HepG2 (cell line): Measurements from ENCODE around the gene SYT8. TPM values are rescaled to one million over a fixed set of nuclear protein-coding genes. Genes with fewer than 3 reads are reported as not detected.
A peak's percentile ranks its signal among the peaks of the same experiment; 100 is the strongest.

ENCODE experiments used
- ATAC-seq: fragments of 200-7000 bp; cut with Tn5 transposase; 3 replicates; pipeline ENCODE4 v1.9.1; 2020; ENCODE audit warnings: mild to moderate bottlenecking, moderate library complexity
- BruUV-seq: library from RNA; stranded (reverse); fragments of 400-500 nt; replicated peaks from 2 replicates; lab custom pipeline; 2021; lab: Mats Ljungman, UMichigan
- CTCF ChIA-PET: fragments of 300-600 bp; formaldehyde crosslinking; extraction: SDS; loops from one replicate; lab custom pipeline; 2021; ENCODE audit warnings: low total read pairs, inconsistent platforms, low intra/inter-chr PET ratio; lab: Yijun Ruan, JAX
- POLR2A ChIA-PET: fragments of 350-600 bp; sonication (Branson Sonifier 250); formaldehyde crosslinking; loops from one replicate; lab custom pipeline; 2020; ENCODE audit warnings: antibody characterized with exemption, inconsistent platforms; lab: Yijun Ruan, JAX
- DNase-seq: peaks from one replicate; pipeline ENCODE4 v3.0.0-alpha.2; 2015; ENCODE audit warnings: low spot score
- FAIRE-seq: peaks from 3 replicates; lab custom pipeline; 2011; peaks lifted over from hg19 to GRCh38; lab: Jason Lieb, UNC
- H2AFZ ChIP-seq: one replicate; pipeline ENCODE4 v1.6.1; 2011; ENCODE audit warnings: low read length, inconsistent platforms
- H3K27ac ChIP-seq: fragments of 300-600 bp; 3 replicates; pipeline ENCODE4 v1.8.0; 2011; ENCODE audit warnings: mixed run types, mild to moderate bottlenecking, mixed read lengths, low read length, inconsistent platforms; ENCODE audit not compliant: insufficient read depth; ENCODE audit errors: extremely low read length
- H3K27me3 ChIP-seq, 2 experiments: fragments of 200-600 bp in 1 of 2; 2 replicates in 1 of 2; 3 replicates in 1 of 2; pipeline versions ENCODE4 v1.6.0 to v1.8.0; 2011; ENCODE audit warnings: low read length in 2 of 2, mild to moderate bottlenecking in 2 of 2, moderate library complexity in 2 of 2, inconsistent platforms in 1 of 2; ENCODE audit not compliant: insufficient read depth in 2 of 2, control insufficient read depth in 1 of 2
- H3K36me3 ChIP-seq, 2 experiments: fragments of 200-600 bp in 1 of 2; replicated peaks in 1 of 2; 2 replicates in 1 of 2; 3 replicates in 1 of 2; pipeline versions ENCODE4 v1.5.1 to v1.8.0; 2011; ENCODE audit warnings: low read length in 2 of 2, inconsistent platforms in 1 of 2; ENCODE audit not compliant: insufficient read depth in 2 of 2, control insufficient read depth in 1 of 2
- H3K4me1 ChIP-seq: 2 replicates; pipeline ENCODE4 v1.5.1; 2012; ENCODE audit warnings: low read length, inconsistent platforms; ENCODE audit not compliant: insufficient read depth
- H3K4me2 ChIP-seq: 2 replicates; pipeline ENCODE4 v1.6.0; 2011; ENCODE audit warnings: low read depth, low read length, inconsistent platforms
- H3K4me3 ChIP-seq, 3 experiments: fragments of 200-600 bp in 1 of 3; sonication (generic), shearing (Covaris generic) in 1 of 3; replicated peaks in 1 of 3; 2 replicates each; pipeline ENCODE4 v1.5.1; 2011 to 2016; ENCODE audit warnings: low read length in 3 of 3, inconsistent platforms in 2 of 3, low read depth in 2 of 3, mild to moderate bottlenecking in 2 of 3, control low read depth in 1 of 3, mixed read lengths in 1 of 3; ENCODE audit not compliant: insufficient read depth in 1 of 3
- H3K79me2 ChIP-seq: one replicate; pipeline ENCODE4 v1.6.1; 2011; ENCODE audit warnings: low read length, inconsistent platforms; ENCODE audit not compliant: insufficient read depth
- H3K9ac ChIP-seq: 2 replicates; pipeline ENCODE4 v1.6.0; 2011; ENCODE audit warnings: mild to moderate bottlenecking, low read depth, low read length, inconsistent platforms; ENCODE audit not compliant: insufficient read depth
- H3K9me3 ChIP-seq: 2 replicates; pipeline ENCODE4 v1.5.1; 2012; ENCODE audit warnings: mild to moderate bottlenecking, low read length
- H4K20me1 ChIP-seq: 2 replicates; pipeline ENCODE4 v1.6.0; 2011; ENCODE audit warnings: inconsistent platforms, mild to moderate bottlenecking, low read length, moderate library complexity; ENCODE audit not compliant: insufficient read depth
- HIVEP1 ChIP-seq: sonication (generic); formaldehyde crosslinking; IDR thresholded peaks from 2 replicates; pipeline ENCODE4 v1.4.0; 2020; ENCODE audit warnings: mild to moderate bottlenecking, missing genetic modification reagents
- MED8 ChIP-seq: sonication (generic); formaldehyde crosslinking; IDR thresholded peaks from 2 replicates; pipeline ENCODE4 v1.8.1; 2023; ENCODE audit warnings: mild to moderate bottlenecking, missing genetic modification reagents; ENCODE audit not compliant: insufficient replicate concordance
- RERE ChIP-seq: IDR thresholded peaks from 2 replicates; pipeline ENCODE4 v1.6.1; 2016; ENCODE audit warnings: low read depth, missing genetic modification reagents, missing compliant biosample characterization
- THRA ChIP-seq: sonication (generic); formaldehyde crosslinking; IDR thresholded peaks from 2 replicates; pipeline ENCODE4 v1.4.0; 2020; ENCODE audit warnings: missing genetic modification reagents, borderline replicate concordance
- ZNF713 ChIP-seq: sonication (generic); formaldehyde crosslinking; IDR thresholded peaks from 2 replicates; pipeline ENCODE4 v1.4.0; 2020; ENCODE audit warnings: mild to moderate bottlenecking, missing genetic modification reagents
- ZNF75D ChIP-seq: sonication (generic); formaldehyde crosslinking; IDR thresholded peaks from 2 replicates; pipeline ENCODE4 v1.8.1; 2023; ENCODE audit warnings: missing genetic modification reagents, mild to moderate bottlenecking, borderline replicate concordance
- WGBS: methylation state at CpG from one replicate; pipeline ENCODE4 v1.1.6; 2017; ENCODE audit warnings: low lambda C conversion rate; 5-methylcytosine and 5-hydroxymethylcytosine counted together
- in situ Hi-C: cut with HindIII; loops from 2 replicates; pipeline ENCODE4 v1.10.0; 2017; ENCODE audit warnings: low pct_unique_long_range_greater_than_20kb; ENCODE audit not compliant: extremely low pct_ligation_motif_present
- intact Hi-C: fragments of 100-400 bp; cut with micrococcal nuclease; formaldehyde crosslinking; loops from one replicate; pipeline ENCODE4 v1.10.0; 2022; ENCODE audit not compliant: unreplicated experiment
- polyA plus RNA-seq, 8 experiments: library from polyadenylated mRNA; depleted of rRNA in 3 of 8; stranded (reverse) in 7 of 8; unstranded in 1 of 8; fragments of >200 nt; fragmentation: Illumina TruSeq in 4 of 8; extraction: Trizol in 4 of 8; gene quantifications; 2 replicates each; pipeline versions ENCODE4 v1.2.1 to v1.2.3, GENCODE V29; 2011 to 2016; ENCODE audit warnings: low read depth in 4 of 8, missing spikeins in 1 of 8, mixed read lengths in 1 of 8; ENCODE audit not compliant: insufficient read depth in 1 of 8
- total RNA-seq, 5 experiments: library from RNA; depleted of rRNA; stranded (reverse); fragments of >200 nt; fragmentation: Illumina TruSeq; extraction: Trizol; gene quantifications; 2 replicates each; pipeline ENCODE4 v1.2.3, GENCODE V29; 2016; ENCODE audit warnings: low read depth in 1 of 5

SYT8 gene
- total and polyA plus RNA-seq, 2 of the 13 experiments (the other 11 are each of a cell fraction or from before 2014, with no cell fraction given): 0.60 to 2.3 TPM

DNA sequence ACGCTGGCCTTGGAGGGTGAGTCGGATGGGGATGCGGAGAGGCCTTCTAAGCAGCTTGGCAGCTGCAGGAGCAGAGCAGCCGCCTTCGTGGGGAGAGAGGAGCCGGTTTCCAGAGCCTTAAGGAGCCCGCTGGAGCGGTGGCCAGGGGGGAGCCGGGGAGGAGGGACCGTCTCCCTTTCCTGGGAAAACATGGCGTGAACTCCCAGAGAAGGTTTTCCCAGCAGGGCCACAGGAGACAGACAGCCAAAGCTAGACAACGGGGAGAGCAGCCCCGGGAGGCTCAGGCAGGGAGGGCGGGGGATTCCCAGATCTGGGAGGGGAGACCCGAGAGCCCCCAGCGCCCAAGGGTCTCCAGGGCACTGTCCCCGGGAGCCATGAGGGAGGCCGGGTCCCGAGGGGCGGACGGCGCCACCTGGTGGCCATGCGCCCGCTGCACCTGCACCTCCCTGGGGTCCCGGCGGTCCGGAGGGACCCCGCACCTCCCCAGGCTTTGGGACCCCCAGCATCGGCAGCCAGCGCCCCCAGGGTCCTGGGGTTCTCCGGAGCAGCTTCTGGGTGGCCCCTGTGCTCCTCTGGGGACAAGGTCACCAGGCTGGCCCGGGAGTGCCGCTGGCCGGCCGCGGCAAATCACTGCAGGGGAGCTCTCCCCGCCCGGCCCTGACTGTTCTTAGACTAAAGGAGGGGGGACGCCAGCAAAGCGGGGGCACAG, 2.4 kb upstream of the SYT8 start:
- Histone ChIP-seq H3K4me2 (peak overlapping the region; percentile 60), H3K36me3 (no peaks in the 10 kb centered on the region), H4K20me1 (no peaks in the 10 kb centered on the region), H3K27ac (no peak overlapping the region), H3K27me3 (peaks cover 0 to 6% of the 10 kb centered on the region in 2 experiments; a peak in 2 of 5 replicates), H3K9ac (0 out of 2 replicates have a peak overlapping the region, but pooled peaks have one; percentile 11), H3K4me1 (peaks cover 80% of the 10 kb centered on the region), H3K4me3 (peak overlapping the region in 1 of 3 experiments; percentile 49; a peak in 1 of 6 replicates), H3K79me2 (no peaks in the 10 kb centered on the region), H3K9me3 (no peaks in the 10 kb centered on the region), H2AFZ (no peak overlapping the region)
- POLR2A ChIA-PET: interaction anchor here (2.4 to 5.1 kb wide), 4 partner anchors 139 to 179 kb away, joined by 4 to 26 read pairs (median 21); no protein-coding TSS in a partner anchor
- in situ Hi-C loops (loop anchor here (5.0 kb wide), 2 partner anchors 135 to 175 kb away; partner anchors contain the start of gene KRTAP5-6), intact Hi-C loops (loop anchor here (2.0 to 5.0 kb wide), 2 partner anchors 125 to 138 kb away; no protein-coding TSS in a partner anchor)
- CTCF ChIA-PET: interaction anchor here (1.8 to 4.2 kb wide), 3 partner anchors 139 to 319 kb away, joined by 6 to 44 read pairs (median 37); no protein-coding TSS in a partner anchor
- FAIRE-seq (no peak), DNase-seq (no peak), ATAC-seq (peak; percentile 41)
- no TSS peak for BruUV-seq
- 16% methylated on average over 10 of the region's 40 CpGs for WGBS
- TF ChIP-seq THRA (CRISPR knock-in tag) (no peak), HIVEP1 (CRISPR knock-in tag) (peak; percentile 5; the same call in 1 of the 2 replicates), MED8 (peak; percentile 36), ZNF713 (CRISPR knock-in tag) (no peak), ZNF75D (CRISPR knock-in tag) (no peak), RERE (CRISPR knock-in tag) (no peak)
